Astrocyte (in vitro differentiated cells and primary cell): ENCODE results near the gene POU2F3.

Experiments used
- EZH2 ChIP-seq: IDR thresholded peaks from 2 replicates; pipeline ENCODE4 v1.6.1; 2012; ENCODE audit warnings: mild to moderate bottlenecking, low read length, inconsistent platforms; ENCODE audit not compliant: insufficient read depth
- TF ChIP-seq, protein P1 (sequence below): IDR thresholded peaks from 2 replicates; pipeline ENCODE4 v1.5.1; 2011; ENCODE audit warnings: low read depth, mild to moderate bottlenecking, inconsistent platforms, low read length, moderate library complexity; ENCODE audit not compliant: insufficient read depth

DNA sequence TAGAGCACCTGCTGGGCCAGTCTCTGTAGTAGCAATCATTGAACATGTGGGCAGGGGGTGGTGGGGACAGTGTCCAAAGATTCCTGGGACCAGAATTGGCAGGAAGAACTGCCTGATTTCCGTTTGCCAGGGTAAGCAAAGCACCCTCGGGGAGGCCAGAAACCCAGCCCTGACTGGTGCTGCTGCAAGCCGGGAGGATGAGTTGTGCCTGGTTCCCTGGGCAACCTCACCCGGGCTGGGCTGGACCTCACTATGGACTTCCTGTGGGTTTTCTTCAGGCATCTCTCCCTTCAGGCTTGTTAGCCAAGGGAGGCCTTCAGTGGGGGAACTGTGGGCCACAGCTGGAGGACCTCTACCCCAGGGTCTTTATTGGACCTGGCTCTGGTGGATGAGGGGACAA lies 8.0 kb upstream of the POU2F3 start:
- TF ChIP-seq, protein P1, sequence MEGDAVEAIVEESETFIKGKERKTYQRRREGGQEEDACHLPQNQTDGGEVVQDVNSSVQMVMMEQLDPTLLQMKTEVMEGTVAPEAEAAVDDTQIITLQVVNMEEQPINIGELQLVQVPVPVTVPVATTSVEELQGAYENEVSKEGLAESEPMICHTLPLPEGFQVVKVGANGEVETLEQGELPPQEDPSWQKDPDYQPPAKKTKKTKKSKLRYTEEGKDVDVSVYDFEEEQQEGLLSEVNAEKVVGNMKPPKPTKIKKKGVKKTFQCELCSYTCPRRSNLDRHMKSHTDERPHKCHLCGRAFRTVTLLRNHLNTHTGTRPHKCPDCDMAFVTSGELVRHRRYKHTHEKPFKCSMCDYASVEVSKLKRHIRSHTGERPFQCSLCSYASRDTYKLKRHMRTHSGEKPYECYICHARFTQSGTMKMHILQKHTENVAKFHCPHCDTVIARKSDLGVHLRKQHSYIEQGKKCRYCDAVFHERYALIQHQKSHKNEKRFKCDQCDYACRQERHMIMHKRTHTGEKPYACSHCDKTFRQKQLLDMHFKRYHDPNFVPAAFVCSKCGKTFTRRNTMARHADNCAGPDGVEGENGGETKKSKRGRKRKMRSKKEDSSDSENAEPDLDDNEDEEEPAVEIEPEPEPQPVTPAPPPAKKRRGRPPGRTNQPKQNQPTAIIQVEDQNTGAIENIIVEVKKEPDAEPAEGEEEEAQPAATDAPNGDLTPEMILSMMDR: no peak
- no peak for TF ChIP-seq EZH2
